ENCODE measurements around the gene HEATR1. TPM values are rescaled to one million over a fixed set of nuclear protein-coding genes. Genes with fewer than 3 reads are reported as not detected.

The HEATR1 gene
- total and polyA plus RNA-seq, 9 donors = 13.3 to 23.1 (median 19.0) TPM

DNA sequence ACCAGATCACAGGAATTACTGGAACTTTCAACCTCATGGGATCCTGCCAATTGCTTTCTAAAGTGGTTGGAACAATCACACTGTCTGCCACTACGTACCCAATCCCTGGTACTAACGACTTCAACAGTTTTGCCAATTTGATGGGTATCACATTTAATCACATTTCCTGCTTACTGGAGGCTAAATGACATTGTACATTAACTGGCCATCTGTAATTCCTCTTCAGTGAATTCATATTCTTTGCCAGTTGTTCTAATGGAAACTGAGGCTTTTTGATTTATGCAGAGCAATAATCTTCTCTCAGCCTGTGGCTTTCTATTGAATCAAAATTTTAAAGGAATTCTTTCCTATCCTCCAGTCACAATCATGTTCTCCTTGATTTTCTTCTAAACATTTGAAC lies 42.3 kb downstream of the HEATR1 start:
- 100% methylated on average over 1 of the region's 2 CpGs for WGBS (ENCODE audit: insufficient coverage)
- DNase-seq = no peak
- no peaks in the 10 kb centered on the region for H3K9me3 ChIP-seq (replicated peaks; ENCODE audit: control insufficient read depth, low read depth, low read length)
- H3K27ac ChIP-seq (ENCODE audit: low read length) = no peak overlapping the region
- H3K27me3 ChIP-seq (ENCODE audit: control insufficient read depth, insufficient read depth, low read length) = no peaks in the 10 kb centered on the region
- no peak overlapping the region for H3K4me3 ChIP-seq (ENCODE audit: low read length)
- H3K36me3 ChIP-seq (ENCODE audit: control insufficient read depth, insufficient read depth, low read length) = peaks cover 54% of the 10 kb centered on the region
- H3K4me1 ChIP-seq (ENCODE audit: control insufficient read depth, insufficient read depth, low read length) = no peaks in the 10 kb centered on the region

DNA sequence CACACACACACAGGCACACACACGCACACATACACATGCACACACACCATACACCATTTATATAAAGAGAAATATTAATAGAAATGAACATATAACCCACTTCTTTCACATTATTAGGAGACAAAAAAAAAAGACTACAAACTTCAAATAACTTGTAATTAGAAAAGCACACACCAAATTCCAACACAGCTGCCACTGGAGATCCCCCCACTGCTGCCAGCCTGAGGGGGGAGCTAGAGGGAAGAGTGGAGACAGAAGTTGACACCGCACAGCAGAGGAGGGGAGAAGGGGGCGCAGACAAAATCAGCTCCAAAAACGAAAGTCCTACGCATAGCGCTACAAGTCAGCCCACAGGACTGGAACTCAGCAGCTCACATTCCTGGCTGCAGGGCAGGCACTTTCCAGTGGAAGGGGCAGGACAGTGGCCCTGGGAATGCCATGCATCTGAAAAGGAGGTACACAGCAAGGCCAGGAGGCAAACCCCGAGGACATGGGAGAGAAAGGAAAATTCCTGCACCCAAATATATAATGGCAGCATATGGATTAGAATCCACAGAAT lies 44.0 kb downstream of the HEATR1 start:
- no peaks in the 10 kb centered on the region for H3K4me1 ChIP-seq (ENCODE audit: control insufficient read depth, insufficient read depth, low read length)
- H3K9me3 ChIP-seq (replicated peaks; ENCODE audit: control insufficient read depth, low read depth, low read length) = no peaks in the 10 kb centered on the region
- H3K27me3 ChIP-seq (ENCODE audit: control insufficient read depth, insufficient read depth, low read length) = no peaks in the 10 kb centered on the region
- no peak overlapping the region for H3K4me3 ChIP-seq (ENCODE audit: low read length)
- H3K36me3 ChIP-seq (ENCODE audit: control insufficient read depth, insufficient read depth, low read length) = peaks cover 54% of the 10 kb centered on the region
- no peak for DNase-seq
- no peak overlapping the region for H3K27ac ChIP-seq (ENCODE audit: low read length)
- WGBS (ENCODE audit: insufficient coverage) = 93% methylated on average over 4 of the region's 7 CpGs

DNA sequence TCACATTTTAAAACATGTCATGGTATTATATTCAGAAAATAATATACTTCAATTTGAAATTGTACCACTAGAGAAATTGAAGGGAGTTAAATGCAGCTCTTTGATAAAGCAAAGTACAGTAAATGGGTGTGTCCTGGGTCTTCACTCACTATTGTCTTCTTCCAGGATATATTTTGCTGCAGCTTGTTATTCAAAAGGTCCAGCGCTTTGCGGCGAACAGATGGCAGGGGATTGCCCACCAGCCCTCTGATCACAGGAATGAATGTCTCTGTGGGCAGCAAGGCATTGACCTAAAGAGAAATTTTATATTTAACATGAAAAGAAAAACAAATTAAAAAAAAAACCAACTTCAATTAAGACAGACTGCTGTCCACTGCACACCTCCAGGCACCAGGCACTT lies 45.5 kb downstream of the HEATR1 start:
- no peaks in the 10 kb centered on the region for H3K4me1 ChIP-seq (ENCODE audit: control insufficient read depth, insufficient read depth, low read length)
- H3K9me3 ChIP-seq (replicated peaks; ENCODE audit: control insufficient read depth, low read depth, low read length) = no peaks in the 10 kb centered on the region
- no peak overlapping the region for H3K27ac ChIP-seq (ENCODE audit: low read length)
- DNase-seq = no peak
- no peak overlapping the region for H3K4me3 ChIP-seq (ENCODE audit: low read length)
- WGBS (ENCODE audit: insufficient coverage) = no CpG with 5 or more reads among the region's 3 CpGs
- peaks cover 56% of the 10 kb centered on the region for H3K36me3 ChIP-seq (ENCODE audit: control insufficient read depth, insufficient read depth, low read length)
- no peaks in the 10 kb centered on the region for H3K27me3 ChIP-seq (ENCODE audit: control insufficient read depth, insufficient read depth, low read length)

DNA sequence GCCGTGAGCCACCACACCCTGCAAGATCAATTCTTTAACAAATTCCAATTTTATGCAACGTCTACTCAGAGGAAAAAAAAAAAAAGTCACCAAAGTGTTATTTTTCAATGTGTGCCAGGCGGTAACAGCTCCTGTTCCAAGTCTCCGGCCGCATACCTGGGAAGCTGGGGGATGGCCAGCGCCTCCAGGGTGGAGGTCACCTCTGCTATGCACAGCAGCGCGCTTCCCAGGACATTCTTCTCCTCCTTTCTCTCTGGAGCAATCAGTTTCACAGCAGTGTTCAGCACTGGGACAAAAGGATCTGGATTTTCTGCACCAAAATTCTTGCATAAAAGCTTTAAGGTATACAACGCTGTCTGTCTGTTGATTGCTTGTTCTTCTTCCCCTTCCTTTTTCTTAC lies 46.2 kb downstream of the HEATR1 start:
- WGBS (ENCODE audit: insufficient coverage) = 85% methylated on average over 9 of the region's 9 CpGs
- Histone ChIP-seq H3K4me1 (ENCODE audit: control insufficient read depth, insufficient read depth, low read length) (no peaks in the 10 kb centered on the region), H3K9me3 (replicated peaks; ENCODE audit: control insufficient read depth, low read depth, low read length) (no peaks in the 10 kb centered on the region), H3K4me3 (ENCODE audit: low read length) (no peak overlapping the region), H3K36me3 (ENCODE audit: control insufficient read depth, insufficient read depth, low read length) (peaks cover 60% of the 10 kb centered on the region), H3K27ac (ENCODE audit: low read length) (no peak overlapping the region), H3K27me3 (ENCODE audit: control insufficient read depth, insufficient read depth, low read length) (no peaks in the 10 kb centered on the region)
- DNase-seq = no peak

DNA sequence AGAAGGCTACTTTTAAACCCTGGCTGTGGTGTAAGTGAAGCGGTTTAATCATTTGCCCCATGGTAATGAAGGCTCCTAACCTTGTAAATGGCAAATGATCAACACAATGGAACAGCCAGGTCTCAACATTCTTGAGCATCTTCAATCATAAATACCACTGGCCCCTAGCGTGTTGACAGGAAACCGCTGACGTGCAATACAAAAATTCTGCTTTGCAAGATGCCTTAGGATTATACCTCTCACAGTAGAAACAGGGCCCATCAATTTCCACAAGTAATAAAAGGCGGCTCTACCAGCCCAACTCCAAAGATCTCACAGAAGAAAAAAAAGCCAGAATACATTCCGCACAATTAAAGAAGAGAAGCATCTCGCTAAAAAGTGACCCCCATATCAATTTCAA lies 47.7 kb downstream of the HEATR1 start:
- Histone ChIP-seq H3K36me3 (ENCODE audit: control insufficient read depth, insufficient read depth, low read length) (peaks cover 64% of the 10 kb centered on the region), H3K9me3 (replicated peaks; ENCODE audit: control insufficient read depth, low read depth, low read length) (no peaks in the 10 kb centered on the region)

DNA sequence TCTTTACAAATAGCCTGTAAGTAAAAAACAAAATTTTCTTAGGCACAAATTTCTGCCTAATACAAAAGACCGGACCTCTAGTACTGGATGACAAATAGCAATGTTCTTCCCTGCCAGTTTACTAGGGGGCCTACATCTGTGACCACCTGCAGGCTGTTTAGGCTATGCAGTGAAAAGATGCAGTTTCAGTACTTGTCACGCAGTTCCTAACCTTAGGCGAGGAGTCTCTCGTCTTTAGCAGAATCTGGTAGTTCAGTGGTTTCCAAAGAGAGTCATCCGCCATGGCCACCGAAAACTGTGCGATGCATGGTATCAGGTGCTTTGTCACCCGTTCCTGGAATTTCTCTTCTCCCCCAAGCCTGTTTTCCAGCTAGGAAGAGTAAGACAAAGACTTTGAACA lies 50.9 kb downstream of the HEATR1 start:
- Histone ChIP-seq H3K4me3 (ENCODE audit: low read length) (no peak overlapping the region), H3K36me3 (ENCODE audit: control insufficient read depth, insufficient read depth, low read length) (peaks cover 74% of the 10 kb centered on the region), H3K27ac (ENCODE audit: low read length) (no peak overlapping the region), H3K27me3 (ENCODE audit: control insufficient read depth, insufficient read depth, low read length) (no peaks in the 10 kb centered on the region), H3K9me3 (replicated peaks; ENCODE audit: control insufficient read depth, low read depth, low read length) (no peaks in the 10 kb centered on the region), H3K4me1 (ENCODE audit: control insufficient read depth, insufficient read depth, low read length) (no peaks in the 10 kb centered on the region)
- DNase-seq = no peak
- WGBS (ENCODE audit: insufficient coverage) = 80% methylated on average over 6 of the region's 8 CpGs

More for the DNA sequence above, 47.7 kb downstream of the HEATR1 start:
- H3K4me3 ChIP-seq (ENCODE audit: low read length) = no peak overlapping the region
- H3K27ac ChIP-seq (ENCODE audit: low read length) = no peak overlapping the region
- H3K27me3 ChIP-seq (ENCODE audit: control insufficient read depth, insufficient read depth, low read length) = no peaks in the 10 kb centered on the region
- no CpG with 5 or more reads among the region's 7 CpGs for WGBS (ENCODE audit: insufficient coverage)
- no peak for DNase-seq
- H3K4me1 ChIP-seq (ENCODE audit: control insufficient read depth, insufficient read depth, low read length) = no peaks in the 10 kb centered on the region

DNA sequence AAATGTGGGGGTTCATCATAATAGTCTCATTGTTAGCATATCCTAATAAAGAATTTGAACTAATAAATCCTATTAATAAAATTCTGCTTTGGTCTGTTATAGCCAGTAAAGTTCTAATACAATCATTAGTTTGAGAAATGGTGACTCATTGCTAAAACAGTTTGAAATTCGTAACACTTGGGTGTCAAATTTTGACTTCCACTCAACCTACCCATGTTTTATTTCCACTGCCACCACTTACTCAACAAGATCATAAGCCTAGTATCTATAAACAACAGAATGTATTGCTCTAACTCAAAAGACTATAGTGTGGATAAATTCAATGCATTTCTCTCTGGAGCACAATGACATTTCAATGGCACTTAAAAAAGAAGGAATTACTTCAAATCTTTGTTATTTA lies 51.4 kb downstream of the HEATR1 start:
- no peak for DNase-seq
- H3K4me3 ChIP-seq (ENCODE audit: low read length) = no peak overlapping the region
- H3K36me3 ChIP-seq (ENCODE audit: control insufficient read depth, insufficient read depth, low read length) = peaks cover 73% of the 10 kb centered on the region
- no CpG with 5 or more reads among the region's 1 CpG for WGBS (ENCODE audit: insufficient coverage)
- no peaks in the 10 kb centered on the region for H3K9me3 ChIP-seq (replicated peaks; ENCODE audit: control insufficient read depth, low read depth, low read length)
- no peak overlapping the region for H3K27ac ChIP-seq (ENCODE audit: low read length)
- H3K27me3 ChIP-seq (ENCODE audit: control insufficient read depth, insufficient read depth, low read length) = no peaks in the 10 kb centered on the region
- no peaks in the 10 kb centered on the region for H3K4me1 ChIP-seq (ENCODE audit: control insufficient read depth, insufficient read depth, low read length)

DNA sequence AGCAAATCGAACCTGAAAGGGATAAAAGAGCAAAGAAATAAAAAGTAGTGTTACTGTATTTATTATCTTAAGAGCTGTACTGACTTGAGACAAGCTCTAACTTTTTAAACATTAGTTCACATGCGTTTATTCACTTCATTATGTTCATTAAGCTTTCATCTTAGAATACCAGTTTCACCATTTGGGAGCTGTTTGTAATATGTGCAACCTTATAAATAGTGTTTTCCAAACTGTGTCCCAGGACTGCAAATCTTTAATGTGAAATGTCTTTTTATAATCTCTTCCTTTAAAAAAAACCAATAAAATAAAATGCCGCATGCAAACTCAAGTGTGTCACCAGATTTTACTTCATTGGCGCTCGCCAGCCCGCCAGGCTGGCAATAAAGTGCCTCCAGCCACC lies 52.2 kb downstream of the HEATR1 start:
- Histone ChIP-seq H3K9me3 (replicated peaks; ENCODE audit: control insufficient read depth, low read depth, low read length) (no peaks in the 10 kb centered on the region), H3K27ac (ENCODE audit: low read length) (no peak overlapping the region), H3K27me3 (ENCODE audit: control insufficient read depth, insufficient read depth, low read length) (no peaks in the 10 kb centered on the region), H3K4me1 (ENCODE audit: control insufficient read depth, insufficient read depth, low read length) (no peaks in the 10 kb centered on the region), H3K4me3 (ENCODE audit: low read length) (no peak overlapping the region), H3K36me3 (ENCODE audit: control insufficient read depth, insufficient read depth, low read length) (peaks cover 73% of the 10 kb centered on the region)
- DNase-seq = no peak
- no CpG with 5 or more reads among the region's 6 CpGs for WGBS (ENCODE audit: insufficient coverage)

DNA sequence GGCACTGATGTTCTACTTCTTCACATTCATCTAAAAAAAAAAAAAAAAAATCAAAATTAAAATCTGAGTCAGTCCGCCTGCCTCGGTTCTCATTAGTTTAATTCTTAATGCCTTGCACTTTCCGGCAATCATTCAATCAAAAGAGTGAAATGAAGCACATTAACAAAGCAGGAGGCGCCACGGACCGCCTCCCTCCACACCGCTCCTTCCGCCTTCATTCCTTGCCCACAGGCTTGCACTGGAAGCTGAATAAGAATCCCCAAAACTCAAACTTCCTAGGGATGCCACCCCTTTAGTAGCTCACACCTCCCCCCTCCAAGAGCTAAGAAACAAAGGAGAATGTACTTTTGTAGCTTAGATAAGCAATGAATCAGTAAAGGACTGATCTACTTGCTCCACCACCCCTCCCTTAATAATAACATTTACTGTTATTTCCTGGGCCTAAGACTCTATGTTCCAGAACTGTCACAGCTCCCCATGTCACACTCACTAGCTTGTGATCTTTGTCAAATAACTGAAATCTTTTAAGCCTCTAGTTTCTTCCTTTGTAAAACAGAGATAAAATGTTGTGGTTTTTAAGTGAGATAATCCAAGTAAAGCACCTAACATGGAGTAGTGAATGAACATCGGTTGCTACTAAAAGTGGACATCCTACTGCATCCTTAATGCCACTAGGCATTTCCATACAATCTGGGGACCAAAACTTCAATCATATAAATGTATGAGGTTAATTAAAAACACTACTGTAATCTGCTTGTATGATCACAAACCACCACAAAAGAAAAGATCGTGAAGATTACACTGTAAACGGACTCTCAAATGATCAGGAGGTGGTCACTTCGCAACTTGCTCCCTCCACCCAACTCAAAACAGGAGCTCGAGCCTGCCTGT lies 53.1 kb downstream of the HEATR1 start:
- DNase-seq = no peak
- Histone ChIP-seq H3K4me1 (ENCODE audit: control insufficient read depth, insufficient read depth, low read length) (no peaks in the 10 kb centered on the region), H3K9me3 (replicated peaks; ENCODE audit: control insufficient read depth, low read depth, low read length) (no peaks in the 10 kb centered on the region), H3K4me3 (ENCODE audit: low read length) (no peak overlapping the region), H3K36me3 (ENCODE audit: control insufficient read depth, insufficient read depth, low read length) (peaks cover 74% of the 10 kb centered on the region), H3K27ac (ENCODE audit: low read length) (no peak overlapping the region), H3K27me3 (ENCODE audit: control insufficient read depth, insufficient read depth, low read length) (no peaks in the 10 kb centered on the region)
- 81% methylated on average over 10 of the region's 13 CpGs for WGBS (ENCODE audit: insufficient coverage)

DNA sequence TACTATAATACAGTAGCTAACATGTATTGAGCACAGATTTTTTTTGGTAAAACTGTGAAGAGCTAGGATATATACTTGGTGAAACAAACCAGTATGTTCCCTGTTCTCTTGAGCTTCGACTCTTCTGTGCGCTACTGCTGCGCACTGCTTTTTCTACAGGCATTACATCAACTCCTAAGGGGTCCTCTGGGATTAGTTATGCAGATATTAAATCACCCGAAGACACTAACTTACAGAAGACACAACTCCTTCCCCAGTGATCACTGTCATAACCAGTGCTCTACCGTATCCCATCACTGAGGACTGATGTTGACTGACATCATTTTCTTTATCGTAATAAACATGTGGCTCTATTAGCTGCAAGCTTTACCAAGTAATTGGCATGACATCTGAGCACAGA lies 55.9 kb downstream of the HEATR1 start:
- 89% methylated on average over 4 of the region's 6 CpGs for WGBS (ENCODE audit: insufficient coverage)
- Histone ChIP-seq H3K4me1 (ENCODE audit: control insufficient read depth, insufficient read depth, low read length) (no peaks in the 10 kb centered on the region), H3K9me3 (replicated peaks; ENCODE audit: control insufficient read depth, low read depth, low read length) (no peaks in the 10 kb centered on the region), H3K4me3 (ENCODE audit: low read length) (no peak overlapping the region), H3K27me3 (ENCODE audit: control insufficient read depth, insufficient read depth, low read length) (no peaks in the 10 kb centered on the region), H3K27ac (ENCODE audit: low read length) (no peak overlapping the region), H3K36me3 (ENCODE audit: control insufficient read depth, insufficient read depth, low read length) (peaks cover 79% of the 10 kb centered on the region)
- no peak for DNase-seq
